Measurements from ENCODE around the gene CRMP1.
"Not testable (repeated sequence)": the region's sequence is repeated elsewhere in the genome, so short reads cannot be mapped to it uniquely, and the experiment has no call there.

CRMP1 gene

DNA sequence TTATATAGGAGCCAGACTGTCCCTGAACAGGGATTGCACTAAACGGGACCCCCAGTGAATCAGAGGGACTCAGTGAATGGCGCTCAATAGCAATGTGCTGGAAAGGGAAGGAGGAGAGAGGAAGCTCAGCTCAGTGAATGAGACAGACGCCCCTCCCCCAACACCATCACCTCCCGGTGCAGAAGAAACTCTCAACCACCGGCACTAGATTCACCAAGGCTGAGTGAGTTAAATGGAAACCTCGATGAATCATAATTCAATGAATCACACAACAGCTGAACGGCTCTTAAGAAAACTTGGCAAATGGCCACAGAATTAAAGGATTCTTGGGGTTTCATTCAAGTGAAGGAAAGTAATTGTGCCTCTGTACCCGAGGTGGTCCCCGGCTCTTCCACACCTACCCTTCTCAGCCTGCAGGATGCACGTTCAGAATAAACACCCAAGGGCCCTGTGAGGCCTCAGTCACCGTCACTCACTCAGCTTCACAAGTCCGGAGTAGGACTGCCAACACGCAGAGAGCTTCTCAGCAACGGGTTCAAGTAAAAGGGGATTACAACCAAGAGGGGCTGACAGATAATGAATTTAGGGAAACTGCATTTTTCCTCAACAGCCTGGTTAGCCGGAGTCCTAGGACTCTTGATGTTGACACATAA, 29.3 kb downstream of the CRMP1 start:
- peak; percentile 15 for DNase-seq (ENCODE audit: low read depth)
- TF ChIP-seq, protein P1, sequence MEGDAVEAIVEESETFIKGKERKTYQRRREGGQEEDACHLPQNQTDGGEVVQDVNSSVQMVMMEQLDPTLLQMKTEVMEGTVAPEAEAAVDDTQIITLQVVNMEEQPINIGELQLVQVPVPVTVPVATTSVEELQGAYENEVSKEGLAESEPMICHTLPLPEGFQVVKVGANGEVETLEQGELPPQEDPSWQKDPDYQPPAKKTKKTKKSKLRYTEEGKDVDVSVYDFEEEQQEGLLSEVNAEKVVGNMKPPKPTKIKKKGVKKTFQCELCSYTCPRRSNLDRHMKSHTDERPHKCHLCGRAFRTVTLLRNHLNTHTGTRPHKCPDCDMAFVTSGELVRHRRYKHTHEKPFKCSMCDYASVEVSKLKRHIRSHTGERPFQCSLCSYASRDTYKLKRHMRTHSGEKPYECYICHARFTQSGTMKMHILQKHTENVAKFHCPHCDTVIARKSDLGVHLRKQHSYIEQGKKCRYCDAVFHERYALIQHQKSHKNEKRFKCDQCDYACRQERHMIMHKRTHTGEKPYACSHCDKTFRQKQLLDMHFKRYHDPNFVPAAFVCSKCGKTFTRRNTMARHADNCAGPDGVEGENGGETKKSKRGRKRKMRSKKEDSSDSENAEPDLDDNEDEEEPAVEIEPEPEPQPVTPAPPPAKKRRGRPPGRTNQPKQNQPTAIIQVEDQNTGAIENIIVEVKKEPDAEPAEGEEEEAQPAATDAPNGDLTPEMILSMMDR (IDR thresholded peaks at IDR 0.05; ENCODE audit: insufficient read depth, low read depth, low read length, missing control alignments): no peak
- no peak overlapping the region for H3K4me3 ChIP-seq (ENCODE audit: low read depth, low read length)

DNA sequence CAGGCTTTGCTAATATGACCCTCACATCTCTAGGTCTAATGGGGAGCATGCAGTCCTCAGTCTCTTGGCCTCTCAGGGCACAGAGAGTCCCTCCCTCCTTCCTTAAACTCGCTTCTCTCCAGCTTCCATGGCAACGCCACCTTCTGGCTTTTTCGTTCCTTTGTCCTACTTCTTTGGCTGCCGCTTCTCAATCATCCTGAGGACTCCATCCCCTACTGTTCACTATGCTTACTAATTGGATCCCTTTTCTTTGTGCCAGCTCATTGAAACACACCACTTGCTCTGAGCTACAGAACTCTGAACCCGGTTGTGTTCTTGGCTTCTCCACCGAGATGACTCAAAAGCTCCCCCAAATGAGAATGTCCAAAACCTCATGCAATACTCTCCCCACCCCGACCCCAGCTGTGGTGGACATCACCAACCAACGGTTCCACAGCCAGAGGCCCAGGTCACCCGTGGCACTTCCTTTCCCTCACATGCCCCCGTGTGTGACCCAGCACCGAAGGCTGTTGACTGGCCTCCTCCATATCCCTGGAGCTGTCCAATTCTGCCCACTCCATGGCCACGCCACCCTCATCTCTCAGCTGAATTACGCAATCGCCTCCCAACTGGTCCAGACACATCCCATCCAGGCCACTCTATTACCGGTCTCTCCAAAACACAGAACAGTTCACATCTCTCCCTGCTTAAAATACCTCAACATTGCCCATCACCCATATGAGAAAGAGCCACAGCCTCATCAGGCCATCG, 34.7 kb downstream of the CRMP1 start:
- TF ChIP-seq, protein P1 (IDR thresholded peaks at IDR 0.05; ENCODE audit: insufficient read depth, low read depth, low read length, missing control alignments): no peak
- no peak overlapping the region for H3K4me3 ChIP-seq (ENCODE audit: low read depth, low read length)
- no peak for DNase-seq (ENCODE audit: low read depth)

DNA sequence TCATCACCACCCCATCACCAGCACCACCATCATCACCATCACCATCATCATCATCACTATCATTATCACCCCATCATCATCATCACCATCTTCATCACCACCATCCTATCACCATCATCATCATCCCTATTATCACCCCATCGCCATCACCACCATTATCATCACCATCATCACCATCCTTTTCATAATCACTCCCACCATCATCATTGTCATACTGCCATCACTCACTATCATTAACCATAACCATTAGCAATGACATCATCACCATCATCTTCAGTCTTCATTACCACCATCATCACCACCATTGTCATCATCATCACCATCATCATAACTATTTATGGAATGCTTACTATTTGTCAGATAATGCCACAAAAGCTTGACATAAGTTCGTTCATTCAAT, 35.7 kb downstream of the CRMP1 start:
- no peak overlapping the region for H3K4me3 ChIP-seq (ENCODE audit: low read depth, low read length)
- TF ChIP-seq, protein P1 (IDR thresholded peaks at IDR 0.05; ENCODE audit: insufficient read depth, low read depth, low read length, missing control alignments): no peak
- DNase-seq (ENCODE audit: low read depth): no peak

DNA sequence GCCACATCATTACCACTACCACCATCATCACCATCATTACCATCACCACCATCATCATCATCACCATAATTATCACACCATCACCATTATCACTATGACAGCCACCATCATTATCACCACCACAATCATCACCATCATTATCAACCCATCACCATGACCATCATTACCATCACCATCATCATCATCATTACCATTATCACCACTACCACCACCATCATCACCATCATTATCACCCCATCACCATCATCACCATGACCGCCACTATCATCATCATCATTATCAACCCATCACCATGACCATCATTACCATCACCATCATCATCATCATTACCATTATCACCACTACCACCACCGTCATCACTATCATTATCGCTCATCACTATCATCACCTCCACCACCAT, 36.5 kb downstream of the CRMP1 start:
- not testable (repeated sequence) for H3K4me3 ChIP-seq (ENCODE audit: low read depth, low read length); DNase-seq (ENCODE audit: low read depth)

DNA sequence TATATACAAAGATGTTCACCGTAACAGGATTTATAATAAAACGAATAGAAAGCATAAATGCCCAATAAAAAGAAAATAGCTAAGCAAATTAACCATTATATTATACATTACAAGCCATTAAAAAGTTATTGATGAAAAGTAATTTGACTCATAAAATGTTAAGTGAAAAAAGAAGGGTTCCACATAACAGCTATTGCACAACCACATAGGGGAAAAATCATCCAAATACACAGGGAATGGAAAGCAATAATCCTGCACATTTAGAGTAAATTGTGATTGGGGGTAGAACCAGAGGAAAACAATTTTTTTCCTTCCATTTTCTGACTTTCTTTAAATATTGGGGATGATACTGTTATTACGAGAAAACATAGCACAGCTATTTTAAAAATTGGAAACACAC, 38.0 kb downstream of the CRMP1 start:
- TF ChIP-seq, protein P1 (IDR thresholded peaks at IDR 0.05; ENCODE audit: insufficient read depth, low read depth, low read length, missing control alignments): no peak
- H3K4me3 ChIP-seq (ENCODE audit: low read depth, low read length): no peak overlapping the region
- no peak for DNase-seq (ENCODE audit: low read depth)

DNA sequence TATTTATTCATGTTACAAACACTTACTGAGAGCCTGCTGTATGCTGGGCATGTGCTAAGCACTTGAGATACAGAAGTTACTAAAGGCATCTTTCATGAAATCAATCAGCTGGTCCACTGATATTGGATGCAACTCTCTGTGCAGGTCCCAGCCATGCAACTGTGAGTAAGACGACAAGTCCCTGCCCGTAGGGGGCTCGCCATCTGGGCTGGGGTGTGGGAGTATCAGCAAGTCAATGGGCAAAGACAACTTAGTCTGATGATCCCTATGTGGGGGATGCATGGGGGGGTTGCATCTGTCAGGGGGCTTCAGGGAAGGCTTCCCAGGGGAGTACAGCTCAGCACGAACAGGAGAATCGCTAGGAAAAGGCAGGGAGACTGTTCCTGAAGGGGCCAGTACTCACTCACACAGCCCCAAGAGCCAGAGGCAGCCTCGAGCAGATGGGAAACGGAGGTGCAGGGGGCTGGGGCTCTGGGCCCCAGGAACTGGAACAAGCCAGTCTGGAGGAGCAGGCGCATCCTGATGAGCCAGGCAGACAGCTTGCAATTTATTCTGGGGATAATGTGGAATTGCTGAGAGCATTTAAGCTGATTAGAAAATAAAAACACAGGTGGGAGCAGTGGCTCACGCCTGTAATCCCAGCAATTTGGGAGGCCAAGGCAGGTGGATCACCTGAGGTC, 40.2 kb downstream of the CRMP1 start:
- no peak overlapping the region for H3K4me3 ChIP-seq (ENCODE audit: low read depth, low read length)
- TF ChIP-seq, protein P1 (IDR thresholded peaks at IDR 0.05; ENCODE audit: insufficient read depth, low read depth, low read length, missing control alignments): no peak
- DNase-seq (ENCODE audit: low read depth): no peak

DNA sequence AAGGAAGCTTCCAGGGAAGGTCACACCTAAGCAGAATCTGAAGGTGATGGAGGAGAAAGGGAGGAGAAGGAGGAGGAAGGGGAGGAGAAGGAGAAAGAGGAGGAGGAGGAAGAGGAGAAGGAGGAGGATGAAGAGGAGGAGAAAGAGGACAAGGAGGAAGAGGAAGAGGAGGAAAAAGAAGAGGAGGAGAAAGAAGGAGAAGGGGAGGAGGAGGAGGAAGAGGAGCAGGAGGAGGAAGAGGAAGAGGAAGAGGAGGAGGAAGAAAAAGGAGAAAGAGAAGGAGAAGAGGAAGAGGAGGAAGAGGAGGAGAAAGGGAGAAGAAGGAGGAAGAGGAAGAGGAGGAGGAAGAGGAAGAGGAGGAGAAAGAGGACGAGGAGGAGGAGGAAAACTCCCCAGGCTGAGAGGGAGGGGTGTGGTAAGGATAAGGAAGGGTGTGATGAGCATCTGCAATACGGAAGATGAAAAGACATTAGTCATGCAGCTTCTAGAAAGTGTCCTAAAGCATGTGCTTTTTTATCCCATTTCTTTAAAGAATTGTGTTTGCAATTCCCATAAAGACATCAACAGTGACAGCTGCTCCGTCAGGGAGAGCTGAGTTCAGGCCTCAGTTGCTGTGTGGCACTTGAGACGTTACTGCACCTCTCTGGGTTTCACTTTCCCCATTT, 41.1 kb downstream of the CRMP1 start:
- no peak overlapping the region for H3K4me3 ChIP-seq (ENCODE audit: low read depth, low read length)
- TF ChIP-seq, protein P1 (IDR thresholded peaks at IDR 0.05; ENCODE audit: insufficient read depth, low read depth, low read length, missing control alignments): no peak
- DNase-seq (ENCODE audit: low read depth): no peak

Measured in GM12865 (cell line).